Left lung (tissue), 10 donors: ENCODE results near the gene IMPG1. TPM values are rescaled to one million over a fixed set of nuclear protein-coding genes. Genes with fewer than 3 reads are reported as not detected.
A peak's percentile ranks its signal among the peaks of the same experiment; 100 is the strongest.

ENCODE experiments used
- ATAC-seq: fragments of 200-7000 bp; cut with Tn5 transposase; one replicate; pipeline ENCODE4 v1.9.1; 2020; ENCODE audit warnings: moderate library complexity
- DNase-seq, 4 donors: peaks; one replicate each; pipeline ENCODE4 v3.0.0-alpha.2; 2013 to 2020
- H3K27ac ChIP-seq, 2 donors: fragments of 200-600 bp; sonication (generic) in 1 of 2; one replicate each; pipeline versions ENCODE4 v1.5.0 to v1.8.0; 2020 to 2021
- H3K27me3 ChIP-seq, 2 donors: fragments of 200-600 bp; sonication (generic) in 1 of 2; one replicate each; pipeline versions ENCODE4 v1.5.0 to v1.8.0; 2020 to 2021
- H3K36me3 ChIP-seq, 2 donors: fragments of 200-600 bp; sonication (generic) in 1 of 2; one replicate each; pipeline versions ENCODE4 v1.5.0 to v1.8.0; 2020 to 2021
- H3K4me1 ChIP-seq, 2 donors: fragments of 200-600 bp; one replicate each; pipeline ENCODE4 v1.8.0; 2021
- H3K4me3 ChIP-seq, 2 donors: fragments of 200-600 bp; sonication (generic) in 1 of 2; one replicate each; pipeline versions ENCODE4 v1.5.0 to v1.8.0; 2020 to 2021; ENCODE audit warnings: mild to moderate bottlenecking in 1 of 2
- H3K9me3 ChIP-seq, 2 donors: fragments of 200-600 bp; sonication (generic) in 1 of 2; one replicate each; pipeline versions ENCODE4 v1.5.0 to v1.8.0; 2020 to 2021
- intact Hi-C, 2 donors: fragments of 100-400 bp; cut with DNase I; formaldehyde crosslinking; loops; one replicate each; pipeline versions ENCODE4 v1.11.2 to v1.14.2; 2022
- polyA plus RNA-seq, 6 donors: library from polyadenylated mRNA; unstranded; fragments of 120-200 nt; gene quantifications; one replicate each; pipeline ENCODE4 v1.2.1, GENCODE V29; 2013; ENCODE audit not compliant: insufficient read length in 6 of 6
- total RNA-seq, 2 donors: library from RNA; stranded (reverse); fragmentation: NEBNext Ultra II Directional; extraction: Animal tissue kit (Norgen Biotek cat#: 25700); gene quantifications; one replicate each; pipeline ENCODE4 v1.2.1, GENCODE V29; 2021
- TF ChIP-seq, protein P1 (sequence below), 2 donors: fragments of 200-600 bp; sonication (generic) in 1 of 2; IDR thresholded peaks; one replicate each; pipeline versions ENCODE4 v1.5.0 to v1.8.0; 2021; ENCODE audit warnings: antibody characterized with exemption in 2 of 2
- donor health status: DM: no; HTN: yes; CAD: no.
- donor health status: DM: no; HTN: no; CAD: no.

Gene IMPG1
- total and polyA plus RNA-seq, 8 donors = 0.66 to 2.2 (median 1.2) TPM; not detected in 2

GRCh38 chr6:75934643-75935472, 137.6 kb downstream of the IMPG1 start:
- ATAC-seq (peak; percentile 91), DNase-seq (peak in 3 of 4 donors; percentile 74 to 84 (median 77))
- TF ChIP-seq, protein P1, sequence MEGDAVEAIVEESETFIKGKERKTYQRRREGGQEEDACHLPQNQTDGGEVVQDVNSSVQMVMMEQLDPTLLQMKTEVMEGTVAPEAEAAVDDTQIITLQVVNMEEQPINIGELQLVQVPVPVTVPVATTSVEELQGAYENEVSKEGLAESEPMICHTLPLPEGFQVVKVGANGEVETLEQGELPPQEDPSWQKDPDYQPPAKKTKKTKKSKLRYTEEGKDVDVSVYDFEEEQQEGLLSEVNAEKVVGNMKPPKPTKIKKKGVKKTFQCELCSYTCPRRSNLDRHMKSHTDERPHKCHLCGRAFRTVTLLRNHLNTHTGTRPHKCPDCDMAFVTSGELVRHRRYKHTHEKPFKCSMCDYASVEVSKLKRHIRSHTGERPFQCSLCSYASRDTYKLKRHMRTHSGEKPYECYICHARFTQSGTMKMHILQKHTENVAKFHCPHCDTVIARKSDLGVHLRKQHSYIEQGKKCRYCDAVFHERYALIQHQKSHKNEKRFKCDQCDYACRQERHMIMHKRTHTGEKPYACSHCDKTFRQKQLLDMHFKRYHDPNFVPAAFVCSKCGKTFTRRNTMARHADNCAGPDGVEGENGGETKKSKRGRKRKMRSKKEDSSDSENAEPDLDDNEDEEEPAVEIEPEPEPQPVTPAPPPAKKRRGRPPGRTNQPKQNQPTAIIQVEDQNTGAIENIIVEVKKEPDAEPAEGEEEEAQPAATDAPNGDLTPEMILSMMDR (IDR thresholded peaks at IDR 0.05) = peak; percentile 53 to 56
- H3K36me3 ChIP-seq = no peaks in the 10 kb centered on the region
- no peak overlapping the region for H3K27ac ChIP-seq
- intact Hi-C loops = no loop called here
- H3K4me1 ChIP-seq = peaks cover 0 to 12% of the 10 kb centered on the region in 2 donors
- H3K9me3 ChIP-seq = no peaks in the 10 kb centered on the region
- H3K27me3 ChIP-seq = peaks cover 0 to 21% of the 10 kb centered on the region in 2 donors
- H3K4me3 ChIP-seq = peak overlapping the region in 1 of 2 donors; percentile 13

DNA sequence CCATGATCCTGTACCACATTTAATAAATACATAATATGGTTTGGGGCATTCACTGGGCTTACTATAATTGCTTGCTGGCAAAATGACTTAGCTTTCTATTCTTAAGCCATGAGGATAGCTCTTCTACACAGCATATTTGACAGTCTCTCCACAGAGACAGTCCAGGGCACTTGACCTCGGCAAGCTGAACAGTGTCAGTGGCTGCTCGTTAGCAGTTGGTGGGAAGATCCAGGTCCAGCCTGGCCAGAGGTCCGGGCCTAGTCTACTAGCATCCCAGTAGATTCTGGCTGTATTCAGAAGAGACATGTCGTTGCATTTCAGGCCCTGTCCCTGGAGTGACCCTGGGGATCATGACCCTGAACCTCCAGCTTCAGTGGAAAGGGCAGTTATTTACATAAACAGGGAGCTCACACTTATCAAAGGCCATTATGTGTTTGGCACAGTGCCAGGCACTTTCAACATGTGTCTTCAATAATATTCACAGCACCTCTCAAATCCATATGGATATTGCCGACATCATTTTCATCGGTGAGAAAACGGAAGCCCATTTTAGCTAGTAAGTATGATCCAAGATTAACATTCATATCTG, 139.0 kb downstream of the IMPG1 start:
- H3K4me3 ChIP-seq = no peak overlapping the region
- peaks cover 0 to 21% of the 10 kb centered on the region in 2 donors for H3K27me3 ChIP-seq
- ATAC-seq = no peak
- H3K9me3 ChIP-seq = no peaks in the 10 kb centered on the region
- peaks cover 0 to 12% of the 10 kb centered on the region in 2 donors for H3K4me1 ChIP-seq
- H3K36me3 ChIP-seq = no peaks in the 10 kb centered on the region
- TF ChIP-seq, protein P1 (IDR thresholded peaks at IDR 0.05) = no peak
- no peak for DNase-seq
- no peak overlapping the region for H3K27ac ChIP-seq
- intact Hi-C loops = no loop called here

GRCh38 chr6:75932067-75932466, 140.4 kb downstream of the IMPG1 start:
- no peak for DNase-seq
- intact Hi-C loops = no loop called here
- TF ChIP-seq, protein P1 (IDR thresholded peaks at IDR 0.05) = no peak
- Histone ChIP-seq H3K36me3 (no peaks in the 10 kb centered on the region), H3K4me3 (no peak overlapping the region), H3K9me3 (no peaks in the 10 kb centered on the region), H3K27ac (no peak overlapping the region), H3K4me1 (peaks cover 0 to 12% of the 10 kb centered on the region in 2 donors), H3K27me3 (peaks cover 0 to 21% of the 10 kb centered on the region in 2 donors)
- ATAC-seq = no peak

- TF ChIP-seq, protein P1 (IDR thresholded peaks at IDR 0.05) = no peak
- Histone ChIP-seq H3K27ac (no peak overlapping the region), H3K36me3 (no peaks in the 10 kb centered on the region), H3K9me3 (no peaks in the 10 kb centered on the region), H3K27me3 (peaks cover 0 to 13% of the 10 kb centered on the region in 2 donors), H3K4me1 (peaks cover 0 to 12% of the 10 kb centered on the region in 2 donors), H3K4me3 (no peak overlapping the region)
- ATAC-seq (no peak), DNase-seq (peak in 1 of 4 donors; percentile 61)
- intact Hi-C loops = no loop called here
Observed at GRCh38 chr6:75931011-75931680, 141.3 kb downstream of the IMPG1 start.
